ENCODE results near the gene CSNK1G1. TPM values are rescaled to one million over a fixed set of nuclear protein-coding genes. Genes with fewer than 3 reads are reported as not detected.

CSNK1G1 gene
- polyA plus RNA-seq, 1 donor from 2014 or later, result 18.9 TPM

- Histone ChIP-seq H3K9me2 (ENCODE audit: insufficient read depth, low read length) (no peaks in the 10 kb centered on the region), H3K4me2 (ENCODE audit: low read length) (no peak overlapping the region), H3F3A (ENCODE audit: insufficient read depth, low read length, poor library complexity, severe bottlenecking) (no peaks in the 10 kb centered on the region), H3K79me2 (replicated peaks; ENCODE audit: insufficient read depth, low read length) (no peaks in the 10 kb centered on the region), H3K27ac (ENCODE audit: low read length) (no peak overlapping the region), H4K20me1 (ENCODE audit: insufficient read depth) (no peaks in the 10 kb centered on the region), H3K4me3 (ENCODE audit: low read length) (no peak overlapping the region), H3K9me3 (ENCODE audit: low read length) (no peaks in the 10 kb centered on the region), H3K9ac (ENCODE audit: low read length) (no peak overlapping the region), H3K36me3 (ENCODE audit: insufficient read depth, low read length) (no peaks in the 10 kb centered on the region), H3K27me3 (ENCODE audit: insufficient read depth, low read depth, low read length) (peaks cover 23% of the 10 kb centered on the region), H2AFZ (ENCODE audit: low read depth, low read length) (no peak overlapping the region)
- no peak for TF ChIP-seq EZH2 (IDR thresholded peaks at IDR 0.05; ENCODE audit: borderline replicate concordance, insufficient read depth, low read length, poor library complexity, severe bottlenecking)
- TF ChIP-seq REST (IDR thresholded peaks at IDR 0.05; ENCODE audit: borderline replicate concordance), result no peak
- TF ChIP-seq RAD21 (conservative IDR thresholded peaks at IDR 0.05), result no peak
- no peak for TF ChIP-seq POLR2AphosphoS5 (IDR thresholded peaks at IDR 0.05)
Measured at GRCh38 chr15:64148581-64148980, 207.4 kb downstream of the CSNK1G1 start.

- peaks cover 23% of the 10 kb centered on the region for H3K27me3 ChIP-seq (ENCODE audit: insufficient read depth, low read depth, low read length)
- H2AFZ ChIP-seq (ENCODE audit: low read depth, low read length), result no peak overlapping the region
- no peak overlapping the region for H3K9ac ChIP-seq (ENCODE audit: low read length)
- no peak for TF ChIP-seq EP300 (conservative IDR thresholded peaks at IDR 0.05; ENCODE audit: poor library complexity, severe bottlenecking)
- no peak for TF ChIP-seq TAF1 (IDR thresholded peaks at IDR 0.05; ENCODE audit: low read depth)
- no peak for TF ChIP-seq EZH2 (IDR thresholded peaks at IDR 0.05; ENCODE audit: borderline replicate concordance, insufficient read depth, low read length, poor library complexity, severe bottlenecking)
- TF ChIP-seq POLR2AphosphoS5 (IDR thresholded peaks at IDR 0.05), result no peak
- no peak for TF ChIP-seq CTCF (IDR thresholded peaks at IDR 0.05; ENCODE audit: poor library complexity, severe bottlenecking)
- no peak for TF ChIP-seq RAD21 (conservative IDR thresholded peaks at IDR 0.05)
- no peak for TF ChIP-seq SMC3 (conservative IDR thresholded peaks at IDR 0.05; ENCODE audit: poor library complexity)
- TF ChIP-seq REST (IDR thresholded peaks at IDR 0.05; ENCODE audit: borderline replicate concordance), result no peak
- TF ChIP-seq MXI1 (conservative IDR thresholded peaks at IDR 0.05; ENCODE audit: poor library complexity, severe bottlenecking), result no peak
- no peaks in the 10 kb centered on the region for H3K9me2 ChIP-seq (ENCODE audit: insufficient read depth, low read length)
- H3K9me3 ChIP-seq (ENCODE audit: low read length), result no peaks in the 10 kb centered on the region
- H3K27ac ChIP-seq (ENCODE audit: low read length), result no peak overlapping the region
- H3K4me3 ChIP-seq (ENCODE audit: low read length), result no peak overlapping the region
- no peaks in the 10 kb centered on the region for H3K79me2 ChIP-seq (replicated peaks; ENCODE audit: insufficient read depth, low read length)
- no peak overlapping the region for H3K4me2 ChIP-seq (ENCODE audit: low read length)
- no peaks in the 10 kb centered on the region for H3K36me3 ChIP-seq (ENCODE audit: insufficient read depth, low read length)
- H3F3A ChIP-seq (ENCODE audit: insufficient read depth, low read length, poor library complexity, severe bottlenecking), result no peaks in the 10 kb centered on the region
- H4K20me1 ChIP-seq (ENCODE audit: insufficient read depth), result no peaks in the 10 kb centered on the region
Measured at GRCh38 chr15:64148168-64148567, 207.8 kb downstream of the CSNK1G1 start.
